Measurements from ENCODE around the gene KMO. TPM values are rescaled to one million over a fixed set of nuclear protein-coding genes. Genes with fewer than 3 reads are reported as not detected.

The KMO gene
- total and polyA plus RNA-seq, 2 of the 13 experiments (the other 11 are each of a cell fraction or from before 2014, with no cell fraction given): 0.01 TPM; not detected in 1

DNA sequence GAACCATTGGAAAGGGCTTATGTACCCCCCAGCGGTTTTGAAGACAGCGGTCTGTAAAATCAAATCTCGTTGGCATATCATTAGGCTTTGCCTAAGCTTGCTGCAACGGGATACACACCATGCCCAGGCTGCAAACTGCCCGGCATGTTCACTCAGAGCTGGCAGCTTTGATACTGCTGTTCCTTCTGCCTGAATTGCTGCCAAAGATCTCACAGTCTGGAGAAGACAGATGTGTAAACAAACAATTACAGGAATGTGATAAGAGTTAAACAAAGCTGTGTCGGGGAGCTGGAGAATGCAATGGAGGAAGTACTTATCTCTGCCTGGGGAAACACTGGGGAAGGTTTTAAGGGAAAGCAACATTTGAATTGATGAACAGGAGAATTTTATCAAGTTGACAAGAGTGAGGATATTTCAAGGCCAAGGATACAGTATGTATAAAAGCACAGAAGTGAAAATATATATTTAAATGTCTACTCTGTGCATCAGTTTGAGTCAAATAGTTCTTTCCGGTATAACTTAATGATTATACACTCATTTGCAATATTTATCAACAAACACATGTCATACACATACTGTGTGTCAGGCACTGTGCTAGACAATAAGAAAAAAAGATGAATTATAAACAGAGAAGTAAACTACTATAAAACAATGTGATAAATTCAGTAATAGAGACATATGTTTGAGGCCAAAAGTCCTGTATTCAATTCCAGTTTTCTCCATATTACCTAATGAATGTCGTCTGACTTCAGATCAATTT lies 78.1 kb downstream of the KMO start:
- Histone ChIP-seq H3K27ac (ENCODE audit: extremely low read length, insufficient read depth, low read length) (no peak overlapping the region), H3K9me3 (ENCODE audit: low read length) (no peaks in the 10 kb centered on the region), H4K20me1 (ENCODE audit: insufficient read depth, low read length) (no peaks in the 10 kb centered on the region; the same call in 1 of the 2 replicates), H3K4me2 (ENCODE audit: low read depth, low read length) (no peak overlapping the region), H3K36me3 (replicated peaks in 1 of 2; ENCODE audit: control insufficient read depth in 1 of 2, insufficient read depth in 2 of 2, low read length in 2 of 2) (no peaks in the 10 kb centered on the region), H3K27me3 (ENCODE audit: control insufficient read depth in 1 of 2, insufficient read depth in 2 of 2, low read length in 2 of 2) (no peaks in the 10 kb centered on the region), H3K9ac (ENCODE audit: insufficient read depth, low read depth, low read length) (no peak overlapping the region), H3K79me2 (ENCODE audit: insufficient read depth, low read length) (no peaks in the 10 kb centered on the region), H3K4me3 (replicated peaks in 1 of 3; ENCODE audit: insufficient read depth in 1 of 3, low read depth in 2 of 3, low read length in 3 of 3) (no peak overlapping the region), H2AFZ (ENCODE audit: low read length) (no peak overlapping the region), H3K4me1 (ENCODE audit: insufficient read depth, low read length) (peaks cover 19% of the 10 kb centered on the region)
- no TSS peak for BruUV-seq (replicated peaks)
- POLR2A ChIA-PET: interaction anchor here (1.4 kb wide), 1 partner anchor 32 kb away, joined by 5 read pairs; no protein-coding TSS in a partner anchor
- intact Hi-C loops (cut with micrococcal nuclease; ENCODE audit: unreplicated experiment): loop anchor here (5.0 kb wide), 1 partner anchor 78 kb away; the partner anchor contains the start of gene KMO
- CTCF ChIA-PET (ENCODE audit: low intra/inter-chr PET ratio, low total read pairs): interaction anchor here (0.7 to 3.9 kb wide), 3 partner anchors 17 to 225 kb away, joined by 3 to 38 read pairs (median 17); partner anchors contain the start of genes CHML and OPN3
- DNase-seq (ENCODE audit: low spot score): peak; percentile 23
- 55% methylated on average over 8 of the region's 8 CpGs for WGBS (ENCODE audit: low lambda C conversion rate)
- FAIRE-seq: no peak
- in situ Hi-C loops (cut with HindIII; ENCODE audit: extremely low pct_ligation_motif_present, low pct_unique_long_range_greater_than_20kb): loop anchor here (5.0 kb wide), 1 partner anchor 227 kb away; no protein-coding TSS in a partner anchor
- ATAC-seq: peak; percentile 39; the same call in 2 of the 3 replicates
- TF ChIP-seq PREB (CRISPR knock-in tag; IDR thresholded peaks at IDR 0.05) (no peak), FOXP1 (IDR thresholded peaks at IDR 0.05) (no peak), FOXP1 (CRISPR knock-in tag; IDR thresholded peaks at IDR 0.05) (0 out of 2 replicates have a peak, but pooled peaks have one; percentile 8), SOX13 (IDR thresholded peaks at IDR 0.05) (no peak), SOX13 (CRISPR knock-in tag; conservative IDR thresholded peaks at IDR 0.05 in 1 of 2, IDR thresholded peaks at IDR 0.05 in 1 of 2) (no peak), MYC (CRISPR knock-in tag; IDR thresholded peaks at IDR 0.05; ENCODE audit: borderline replicate concordance) (no peak), LBX2 (CRISPR knock-in tag; IDR thresholded peaks at IDR 0.05; ENCODE audit: borderline replicate concordance) (no peak), ZNF7 (CRISPR knock-in tag; IDR thresholded peaks at IDR 0.05) (no peak), KLF11 (CRISPR knock-in tag; IDR thresholded peaks at IDR 0.05) (no peak), ARNT2 (CRISPR knock-in tag; IDR thresholded peaks at IDR 0.05; ENCODE audit: low read depth) (no peak), CHCHD3 (CRISPR knock-in tag; IDR thresholded peaks at IDR 0.05) (no peak), KDM1A (CRISPR knock-in tag; IDR thresholded peaks at IDR 0.05) (no peak), ZNF101 (CRISPR knock-in tag; IDR thresholded peaks at IDR 0.05; ENCODE audit: borderline replicate concordance, low read depth) (no peak), CBFB (CRISPR knock-in tag; IDR thresholded peaks at IDR 0.05) (no peak), HMG20A (CRISPR knock-in tag; IDR thresholded peaks at IDR 0.05; ENCODE audit: borderline replicate concordance) (0 out of 2 replicates have a peak, but pooled peaks have one; percentile 25)
- TF ChIP-seq, protein P1, sequence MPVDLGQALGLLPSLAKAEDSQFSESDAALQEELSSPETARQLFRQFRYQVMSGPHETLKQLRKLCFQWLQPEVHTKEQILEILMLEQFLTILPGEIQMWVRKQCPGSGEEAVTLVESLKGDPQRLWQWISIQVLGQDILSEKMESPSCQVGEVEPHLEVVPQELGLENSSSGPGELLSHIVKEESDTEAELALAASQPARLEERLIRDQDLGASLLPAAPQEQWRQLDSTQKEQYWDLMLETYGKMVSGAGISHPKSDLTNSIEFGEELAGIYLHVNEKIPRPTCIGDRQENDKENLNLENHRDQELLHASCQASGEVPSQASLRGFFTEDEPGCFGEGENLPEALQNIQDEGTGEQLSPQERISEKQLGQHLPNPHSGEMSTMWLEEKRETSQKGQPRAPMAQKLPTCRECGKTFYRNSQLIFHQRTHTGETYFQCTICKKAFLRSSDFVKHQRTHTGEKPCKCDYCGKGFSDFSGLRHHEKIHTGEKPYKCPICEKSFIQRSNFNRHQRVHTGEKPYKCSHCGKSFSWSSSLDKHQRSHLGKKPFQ (CRISPR knock-in tag; IDR thresholded peaks at IDR 0.05; ENCODE audit: insufficient replicate concordance): no peak

Data from HepG2 (cell line).